PC-3 (cell line): Measurements from ENCODE around the gene HEXA. TPM values are rescaled to one million over a fixed set of nuclear protein-coding genes. Genes with fewer than 3 reads are reported as not detected.

ENCODE experiments used
- ATAC-seq: fragments of 200-7000 bp; cut with Tn5 transposase; 2 replicates; pipeline ENCODE4 v1.9.1; 2020; ENCODE audit warnings: mild to moderate bottlenecking, moderate library complexity
- BruUV-seq: library from RNA; stranded (reverse); fragments of 400-500 nt; replicated peaks from 2 replicates; lab custom pipeline; 2021; lab: Mats Ljungman, UMichigan
- CTCF ChIA-PET: fragments of 300-600 bp; sonication (Branson Sonifier 250); formaldehyde crosslinking; loops from one replicate; lab custom pipeline; 2022; ENCODE audit warnings: antibody characterized with exemption; lab: Charles Lee
- POLR2A ChIA-PET: fragments of 300-600 bp; sonication (Branson Sonifier 250); formaldehyde crosslinking; loops from one replicate; lab custom pipeline; 2022; ENCODE audit warnings: antibody characterized with exemption; ENCODE audit not compliant: unreplicated experiment; lab: Charles Lee
- DNase-seq: peaks from one replicate; pipeline ENCODE4 v3.0.0-alpha.2; 2015
- H2AFZ ChIP-seq: fragments of 300-600 bp; sonication (generic); 2 replicates; pipeline ENCODE4 v1.6.0; 2016; ENCODE audit warnings: antibody characterized with exemption, low read length
- H3F3A ChIP-seq: fragments of 300-600 bp; sonication (generic); one replicate; pipeline ENCODE4 v1.6.0; 2017; ENCODE audit warnings: antibody characterized with exemption, low read length, control low read depth, mild to moderate bottlenecking; ENCODE audit not compliant: unreplicated experiment
- H3K27ac ChIP-seq: fragments of 300-600 bp; sonication (generic); 2 replicates; pipeline ENCODE4 v1.5.1; 2016; ENCODE audit warnings: mild to moderate bottlenecking, low read length
- H3K27me3 ChIP-seq: fragments of 300-600 bp; sonication (generic); 2 replicates; pipeline ENCODE4 v1.6.1; 2016; ENCODE audit warnings: low read length, mixed read lengths
- H3K36me3 ChIP-seq: fragments of 300-600 bp; sonication (generic); 2 replicates; pipeline ENCODE4 v1.6.1; 2016; ENCODE audit warnings: low read depth, mixed run types, low read length, mixed read lengths
- H3K4me1 ChIP-seq: fragments of 300-600 bp; sonication (generic); 2 replicates; pipeline ENCODE4 v1.5.1; 2016; ENCODE audit warnings: low read length; ENCODE audit not compliant: insufficient read depth
- H3K4me2 ChIP-seq: fragments of 300-600 bp; sonication (generic); 2 replicates; pipeline ENCODE4 v1.6.0; 2016; ENCODE audit warnings: low read length
- H3K4me3 ChIP-seq: fragments of 300-600 bp; sonication (generic); 2 replicates; pipeline ENCODE4 v1.5.1; 2016; ENCODE audit warnings: mild to moderate bottlenecking, low read length, mixed read lengths
- H3K79me2 ChIP-seq: fragments of 300-600 bp; sonication (generic); 2 replicates; pipeline ENCODE4 v1.6.1; 2017; ENCODE audit warnings: low read length, mixed read lengths
- H3K9ac ChIP-seq: fragments of 300-600 bp; sonication (generic); 2 replicates; pipeline ENCODE4 v1.6.0; 2016; ENCODE audit warnings: mild to moderate bottlenecking, low read length
- H3K9me2 ChIP-seq: fragments of 300-600 bp; sonication (generic); replicated peaks from 2 replicates; pipeline ENCODE4 v1.6.1; 2016; ENCODE audit warnings: mixed run types, low read length, mixed read lengths
- H3K9me3 ChIP-seq: fragments of 300-600 bp; sonication (generic); 2 replicates; pipeline ENCODE4 v1.6.1; 2016; ENCODE audit warnings: low read length, mixed read lengths
- H4K20me1 ChIP-seq: fragments of 300-600 bp; sonication (generic); 2 replicates; pipeline ENCODE4 v1.6.1; 2016; ENCODE audit warnings: low read length, mixed read lengths
- CTCF ChIP-seq: fragments of 300-600 bp; sonication (generic); conservative IDR thresholded peaks from 2 replicates; pipeline ENCODE4 v1.5.1; 2017; ENCODE audit warnings: antibody characterized with exemption, low read depth, mild to moderate bottlenecking, low read length
- EZH2 ChIP-seq: fragments of 300-600 bp; sonication (generic); IDR thresholded peaks from one replicate; pipeline ENCODE4 v1.6.1; 2017; ENCODE audit warnings: antibody characterized with exemption, mild to moderate bottlenecking, low read length; ENCODE audit not compliant: unreplicated experiment
- EZH2phosphoT487 ChIP-seq: fragments of 300-600 bp; sonication (generic); IDR thresholded peaks from 2 replicates; pipeline ENCODE4 v1.6.1; 2018; ENCODE audit warnings: mild to moderate bottlenecking, antibody characterized with exemption, low read length, borderline replicate concordance
- intact Hi-C: fragments of 100-400 bp; cut with micrococcal nuclease; formaldehyde crosslinking; loops from 2 replicates; pipeline ENCODE4 v1.9.0; 2023
- total RNA-seq: library from RNA; depleted of rRNA; stranded (reverse); fragments of >200 nt; gene quantifications from 2 replicates; pipeline ENCODE4 v1.2.3, GENCODE V29; 2014

HEXA gene
- total RNA-seq, 1 experiment from 2014 or later = not detected

- H3K27me3 ChIP-seq = no peaks in the 10 kb centered on the region
- no peak overlapping the region for H3K4me2 ChIP-seq
- ChIA-PET CTCF (no interaction called here), POLR2A (no interaction called here)
- H3K79me2 ChIP-seq = no peaks in the 10 kb centered on the region
- H3K4me1 ChIP-seq = no peaks in the 10 kb centered on the region
- BruUV-seq = no TSS peak
- H3K9me3 ChIP-seq = no peaks in the 10 kb centered on the region
- no peak; the same call in 1 of the 2 replicates for ATAC-seq
- H3K9me2 ChIP-seq = no peaks in the 10 kb centered on the region
- TF ChIP-seq EZH2 (no peak), EZH2phosphoT487 (no peak), CTCF (no peak)
- DNase-seq = no peak
- no peaks in the 10 kb centered on the region for H3F3A ChIP-seq
- H2AFZ ChIP-seq = no peak overlapping the region
- H3K36me3 ChIP-seq = no peaks in the 10 kb centered on the region
- intact Hi-C loops = no loop called here
- H4K20me1 ChIP-seq = no peaks in the 10 kb centered on the region
- no peak overlapping the region for H3K27ac ChIP-seq
- no peak overlapping the region for H3K9ac ChIP-seq
- no peak overlapping the region for H3K4me3 ChIP-seq
Observed at GRCh38 chr15:72369964-72370363, 5.8 kb downstream of the HEXA start.

GRCh38 chr15:72368899-72369298, 6.9 kb downstream of the HEXA start:
- Histone ChIP-seq H3K9me3 (no peaks in the 10 kb centered on the region), H3K27ac (no peak overlapping the region), H3F3A (no peaks in the 10 kb centered on the region), H3K36me3 (no peaks in the 10 kb centered on the region), H4K20me1 (no peaks in the 10 kb centered on the region), H3K27me3 (no peaks in the 10 kb centered on the region), H3K9me2 (no peaks in the 10 kb centered on the region), H3K4me2 (no peak overlapping the region), H3K4me3 (no peak overlapping the region), H3K79me2 (no peaks in the 10 kb centered on the region), H3K9ac (no peak overlapping the region), H2AFZ (no peak overlapping the region), H3K4me1 (no peaks in the 10 kb centered on the region)
- ATAC-seq (no peak), DNase-seq (no peak)
- TF ChIP-seq CTCF = no peak
- no peak for TF ChIP-seq EZH2phosphoT487
- TF ChIP-seq EZH2 = no peak
- BruUV-seq = no TSS peak
- intact Hi-C loops = no loop called here
- ChIA-PET CTCF (no interaction called here), POLR2A (no interaction called here)

- Histone ChIP-seq H3K4me3 (no peak overlapping the region), H2AFZ (no peak overlapping the region), H3K79me2 (no peaks in the 10 kb centered on the region), H3F3A (no peaks in the 10 kb centered on the region), H3K4me2 (no peak overlapping the region), H3K9ac (no peak overlapping the region), H3K36me3 (no peaks in the 10 kb centered on the region), H3K4me1 (no peaks in the 10 kb centered on the region), H3K27me3 (no peaks in the 10 kb centered on the region), H4K20me1 (no peaks in the 10 kb centered on the region), H3K9me3 (no peaks in the 10 kb centered on the region), H3K27ac (no peak overlapping the region), H3K9me2 (no peaks in the 10 kb centered on the region)
- ATAC-seq = no peak
- no peak for DNase-seq
- ChIA-PET CTCF (no interaction called here), POLR2A (no interaction called here)
- intact Hi-C loops = no loop called here
- TF ChIP-seq EZH2phosphoT487 (no peak), EZH2 (no peak), CTCF (no peak)
- BruUV-seq = no TSS peak
Observed at GRCh38 chr15:72368325-72368724, 7.5 kb downstream of the HEXA start.
